ENCODE data around the gene BORCS5. TPM values are rescaled to one million over a fixed set of nuclear protein-coding genes. Genes with fewer than 3 reads are reported as not detected.
"Not testable (repeated sequence)": the region's sequence is repeated elsewhere in the genome, so short reads cannot be mapped to it uniquely, and the experiment has no call there.

Gene BORCS5
- 10.1 TPM for total RNA-seq
- long read RNA-seq, full-length matches to known transcripts, result 8 of 12 reads
- long read RNA-seq, partial matches to known transcripts, result 0 of 12 reads
- long read RNA-seq, other reads (novel, unspliced or antisense), result 4 of 12 reads

DNA sequence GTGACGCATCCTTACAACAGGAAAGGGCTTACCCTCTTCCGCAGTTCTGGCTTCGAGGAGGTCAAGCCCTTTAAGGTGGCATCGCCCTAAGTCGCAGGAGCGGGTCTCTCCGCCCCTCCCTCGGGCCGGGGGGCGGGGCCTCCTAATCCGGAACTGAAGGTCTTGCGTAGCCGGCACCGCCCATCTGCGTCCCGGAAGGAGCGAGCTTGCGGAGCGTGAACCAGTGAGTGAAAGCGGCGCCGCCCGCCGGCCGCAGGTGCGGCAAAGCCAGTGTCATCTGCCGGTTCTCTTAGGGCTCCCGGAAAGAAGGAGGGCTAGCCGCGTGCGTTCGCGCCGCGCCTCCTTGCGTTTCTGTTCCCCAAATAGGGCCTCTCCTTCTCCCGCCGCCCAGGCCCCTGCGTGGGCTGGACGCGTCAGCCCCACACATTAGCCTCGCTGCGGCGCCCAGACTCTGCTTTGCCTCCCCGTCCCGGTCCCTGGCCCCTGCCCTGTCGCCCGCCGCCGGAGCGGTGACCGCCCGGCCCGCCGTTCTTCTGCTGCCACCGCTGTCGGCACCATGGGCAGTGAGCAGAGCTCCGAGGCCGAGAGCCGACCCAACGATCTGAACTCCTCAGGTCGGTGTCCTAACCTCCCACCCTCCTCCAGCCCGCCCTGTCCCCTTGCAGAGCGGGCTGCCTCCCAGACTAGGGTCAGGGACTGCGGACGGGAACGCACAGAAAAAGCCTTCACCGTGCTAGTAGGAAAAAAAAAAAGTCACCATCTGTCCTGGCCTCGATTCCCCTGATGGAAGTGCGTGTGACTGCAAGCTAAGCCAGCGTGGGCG, at the start of gene BORCS5:
TSS of gene BORCS5 (plus strand) at position 183 of the 823 bp plus-strand sequence. CDS start at position 557, 374 bp downstream.
- intact Hi-C loops (cut with DNase I), result no loop called here

DNA sequence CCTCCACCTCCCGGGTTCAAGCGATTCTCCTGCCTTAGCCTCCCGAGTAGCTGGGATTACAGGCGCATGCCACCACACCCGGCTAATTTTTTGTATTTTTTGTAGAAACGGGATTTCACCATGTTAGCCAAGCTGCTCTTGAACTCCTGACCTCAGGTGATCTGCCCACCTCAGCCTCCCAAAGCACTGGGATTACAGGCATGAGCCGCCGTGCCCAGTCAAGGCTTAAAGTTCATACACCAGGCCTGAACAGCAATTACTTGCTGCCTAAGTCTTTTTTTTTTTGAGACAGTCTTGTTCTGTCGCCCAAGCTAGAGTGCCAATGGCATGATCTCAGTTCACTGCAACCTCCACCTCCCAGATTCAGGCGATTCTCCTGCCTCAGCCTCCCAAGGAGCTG, 46.2 kb upstream of the BORCS5 start:
- ATAC-seq; H3K4me1 ChIP-seq; H3K27me3 ChIP-seq (ENCODE audit: low read depth); H3K27ac ChIP-seq; H3K36me3 ChIP-seq; DNase-seq; H3K4me3 ChIP-seq; H3K9me3 ChIP-seq; intact Hi-C loops (cut with DNase I): not testable (repeated sequence)

More for the DNA sequence above, at the start of gene BORCS5:
- peak within 1 kb of the TSS; percentile 99 for H3K27ac ChIP-seq
- peak within 1 kb of the TSS; percentile 90 for H3K4me3 ChIP-seq
- no peaks in the 10 kb centered on the region for H3K27me3 ChIP-seq (ENCODE audit: low read depth)
- H3K4me1 ChIP-seq, result peaks cover 23% of the 10 kb centered on the region
- H3K9me3 ChIP-seq, result no peaks in the 10 kb centered on the region
- ATAC-seq (peak; percentile 99), DNase-seq (peak; percentile 100)
- no peaks in the 10 kb centered on the region for H3K36me3 ChIP-seq
- TF ChIP-seq, protein P1, sequence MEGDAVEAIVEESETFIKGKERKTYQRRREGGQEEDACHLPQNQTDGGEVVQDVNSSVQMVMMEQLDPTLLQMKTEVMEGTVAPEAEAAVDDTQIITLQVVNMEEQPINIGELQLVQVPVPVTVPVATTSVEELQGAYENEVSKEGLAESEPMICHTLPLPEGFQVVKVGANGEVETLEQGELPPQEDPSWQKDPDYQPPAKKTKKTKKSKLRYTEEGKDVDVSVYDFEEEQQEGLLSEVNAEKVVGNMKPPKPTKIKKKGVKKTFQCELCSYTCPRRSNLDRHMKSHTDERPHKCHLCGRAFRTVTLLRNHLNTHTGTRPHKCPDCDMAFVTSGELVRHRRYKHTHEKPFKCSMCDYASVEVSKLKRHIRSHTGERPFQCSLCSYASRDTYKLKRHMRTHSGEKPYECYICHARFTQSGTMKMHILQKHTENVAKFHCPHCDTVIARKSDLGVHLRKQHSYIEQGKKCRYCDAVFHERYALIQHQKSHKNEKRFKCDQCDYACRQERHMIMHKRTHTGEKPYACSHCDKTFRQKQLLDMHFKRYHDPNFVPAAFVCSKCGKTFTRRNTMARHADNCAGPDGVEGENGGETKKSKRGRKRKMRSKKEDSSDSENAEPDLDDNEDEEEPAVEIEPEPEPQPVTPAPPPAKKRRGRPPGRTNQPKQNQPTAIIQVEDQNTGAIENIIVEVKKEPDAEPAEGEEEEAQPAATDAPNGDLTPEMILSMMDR (IDR thresholded peaks at IDR 0.05), result peak; percentile 42

DNA sequence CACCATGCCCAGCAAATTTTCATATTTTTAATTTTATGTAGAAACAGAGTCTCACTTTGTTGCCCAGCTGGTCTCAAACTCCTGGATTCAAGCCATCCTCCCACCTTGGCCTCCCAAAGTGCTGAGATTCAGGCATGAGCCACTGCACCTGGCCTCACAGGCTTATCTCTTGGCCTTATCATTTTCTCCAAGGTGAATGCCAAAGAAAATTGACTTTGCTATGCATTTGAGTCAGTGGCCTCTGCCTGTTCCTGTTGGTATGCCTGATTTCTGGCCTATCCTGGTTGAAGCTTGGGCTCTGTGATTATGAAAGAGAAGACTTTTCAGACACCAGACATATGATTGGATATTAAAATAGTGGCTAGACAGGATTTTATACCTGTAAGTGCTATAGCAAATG, 41.0 kb upstream of the BORCS5 start:
- DNase-seq, result no peak
- ATAC-seq, result no peak
- TF ChIP-seq, protein P1 (IDR thresholded peaks at IDR 0.05), result no peak
- no peaks in the 10 kb centered on the region for H3K36me3 ChIP-seq
- H3K9me3 ChIP-seq, result no peaks in the 10 kb centered on the region
- no peak overlapping the region for H3K27ac ChIP-seq
- intact Hi-C loops (cut with DNase I), result no loop called here
- no peak overlapping the region for H3K4me3 ChIP-seq
- no peaks in the 10 kb centered on the region for H3K4me1 ChIP-seq
- H3K27me3 ChIP-seq (ENCODE audit: low read depth), result no peaks in the 10 kb centered on the region

DNA sequence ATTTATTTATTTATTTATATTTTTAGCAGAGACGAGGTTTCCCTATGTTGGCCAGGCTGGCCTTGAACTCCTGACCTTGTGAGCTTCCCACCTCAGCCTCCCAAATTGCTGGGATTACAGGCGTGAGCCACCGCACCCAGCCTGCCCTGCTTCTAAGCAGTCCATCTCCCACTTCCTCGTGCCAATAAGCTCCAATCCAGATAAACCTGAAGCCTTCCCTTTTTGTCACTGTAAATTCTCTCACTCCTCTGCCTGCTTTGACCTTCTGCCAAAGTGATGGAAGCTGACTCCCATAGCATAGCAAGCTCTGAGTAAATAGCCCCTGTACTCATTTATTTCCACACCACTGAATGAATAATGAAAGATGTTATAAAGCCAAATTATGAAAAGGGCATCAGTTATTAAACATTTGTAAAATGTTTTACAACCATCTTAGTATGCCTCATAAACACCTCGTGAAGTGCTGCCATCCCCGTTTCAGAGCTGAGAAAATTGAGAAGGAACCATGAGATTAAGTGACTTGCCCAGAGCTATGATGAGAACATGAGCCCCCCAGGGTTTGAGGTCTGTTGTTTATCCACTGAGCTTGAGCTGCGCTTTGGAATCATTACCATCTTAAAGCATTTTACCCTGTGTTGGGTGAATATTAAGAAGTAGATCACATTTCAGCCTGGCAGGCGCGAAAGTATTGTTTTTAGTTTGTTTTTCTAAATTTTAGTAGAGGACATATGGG, 37.3 kb upstream of the BORCS5 start:
- DNase-seq (no peak), ATAC-seq (no peak)
- no peaks in the 10 kb centered on the region for H3K27me3 ChIP-seq (ENCODE audit: low read depth)
- peak overlapping the region; percentile 24 for H3K4me3 ChIP-seq
- H3K4me1 ChIP-seq, result no peaks in the 10 kb centered on the region
- TF ChIP-seq, protein P1 (IDR thresholded peaks at IDR 0.05), result no peak
- H3K36me3 ChIP-seq, result no peaks in the 10 kb centered on the region
- intact Hi-C loops (cut with DNase I), result no loop called here
- H3K27ac ChIP-seq, result no peak overlapping the region
- H3K9me3 ChIP-seq, result no peaks in the 10 kb centered on the region

DNA sequence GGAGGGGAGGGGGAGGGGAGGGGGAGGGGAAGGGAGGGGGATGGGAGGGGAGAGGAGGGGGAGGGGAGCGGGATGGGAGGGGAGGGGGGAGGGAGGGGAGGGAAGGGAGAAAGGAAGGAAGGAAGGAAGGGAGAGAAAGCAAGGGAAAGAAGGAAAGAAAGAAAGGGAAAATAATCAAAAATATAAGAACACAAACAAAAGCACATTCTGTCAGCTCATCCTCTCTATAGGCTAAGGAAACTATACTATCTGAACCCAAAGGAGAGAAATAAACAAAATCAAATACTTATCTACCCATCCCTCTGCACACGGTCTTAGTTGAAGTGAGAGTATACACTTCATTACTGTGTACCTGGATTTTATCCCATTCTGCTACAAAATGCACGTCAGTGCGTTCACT, 33.8 kb upstream of the BORCS5 start:
- H3K36me3 ChIP-seq, result no peaks in the 10 kb centered on the region
- ATAC-seq (no peak), DNase-seq (no peak)
- H3K27me3 ChIP-seq (ENCODE audit: low read depth), result no peaks in the 10 kb centered on the region
- H3K27ac ChIP-seq, result no peak overlapping the region
- TF ChIP-seq, protein P1 (IDR thresholded peaks at IDR 0.05), result no peak
- no peak overlapping the region for H3K4me3 ChIP-seq
- H3K4me1 ChIP-seq, result no peaks in the 10 kb centered on the region
- no peaks in the 10 kb centered on the region for H3K9me3 ChIP-seq
- intact Hi-C loops (cut with DNase I), result no loop called here

Measured in lower lobe of right lung (tissue), 2 donors.